Superior temporal gyrus (tissue), 1 donor: Measurements from ENCODE around the gene BET1.

Experiments
- DNase-seq: peaks from one replicate; pipeline ENCODE4 v3.0.0-alpha.2; 2016; ENCODE audit errors: extremely low spot score

Gene BET1

DNA sequence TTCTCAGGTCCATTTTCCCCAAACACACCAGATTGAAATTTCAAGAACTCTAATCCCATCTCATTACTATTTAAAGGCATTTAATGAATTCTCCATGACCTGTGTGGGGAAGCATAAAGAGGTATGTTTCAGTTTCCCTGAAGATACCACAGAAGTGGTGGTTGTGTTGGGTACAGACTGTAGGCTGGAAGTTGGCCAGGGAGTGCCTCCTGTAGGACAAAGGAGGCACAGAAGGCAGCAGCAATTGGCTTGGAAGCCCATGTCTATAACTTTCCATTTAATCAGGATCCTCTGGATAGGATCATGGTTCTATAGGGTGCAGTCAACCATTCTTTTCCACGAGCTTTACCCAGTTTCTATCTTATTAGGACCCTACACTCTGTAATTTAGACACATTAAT, 8.6 kb upstream of the BET1 start:
- DNase-seq: no peak

DNA sequence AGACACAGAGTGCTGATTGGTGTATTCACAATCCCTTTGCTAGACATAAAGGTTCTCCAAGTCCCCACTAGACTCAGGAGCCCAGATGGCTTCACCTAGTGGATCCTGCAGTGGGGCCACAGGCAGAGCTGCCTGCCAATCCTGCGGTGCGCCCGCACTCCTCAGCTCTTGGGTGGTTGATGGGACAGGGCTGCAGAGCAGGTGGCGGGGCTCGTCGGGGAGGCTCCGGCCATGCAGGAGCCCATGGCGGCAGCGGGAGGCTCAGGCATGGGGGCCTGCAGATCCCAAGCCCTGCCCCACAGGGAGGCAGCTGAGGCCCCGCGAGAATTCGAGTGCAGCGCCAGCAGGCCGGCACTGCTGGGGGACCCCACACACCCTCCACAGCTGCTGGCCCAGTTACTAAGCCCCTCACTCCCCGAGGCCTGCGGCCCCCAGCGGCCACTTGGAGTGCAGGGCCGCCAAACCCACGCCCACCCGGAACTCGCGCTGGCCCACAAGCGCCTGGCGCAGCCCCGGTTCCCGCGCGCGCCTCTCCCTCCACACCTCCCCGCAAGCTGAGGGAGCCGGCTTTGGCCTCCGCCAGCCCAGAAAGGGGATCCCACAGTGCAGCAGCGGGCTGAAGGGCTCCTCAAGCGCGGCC, 7.7 kb upstream of the BET1 start:
- no peak for DNase-seq

DNA sequence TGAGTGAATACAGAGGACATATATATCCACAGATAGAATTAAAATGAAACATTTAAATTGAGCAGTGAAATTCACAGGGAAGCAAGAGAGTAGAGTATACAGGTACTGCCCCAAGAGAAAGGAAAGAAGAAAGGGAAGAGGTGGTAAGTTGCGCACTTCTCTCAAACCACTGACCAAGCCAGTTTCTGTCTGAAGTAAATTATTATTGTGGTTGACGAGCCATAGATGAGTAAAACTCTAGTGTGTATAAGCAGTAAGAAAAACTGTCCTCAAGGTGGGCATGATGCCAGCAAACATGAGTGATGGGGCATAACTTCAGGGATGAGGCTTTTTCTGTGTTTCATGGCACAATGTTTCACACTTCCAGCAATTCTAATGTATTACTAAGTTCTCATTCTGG, 4.4 kb upstream of the BET1 start:
- DNase-seq: no peak

DNA sequence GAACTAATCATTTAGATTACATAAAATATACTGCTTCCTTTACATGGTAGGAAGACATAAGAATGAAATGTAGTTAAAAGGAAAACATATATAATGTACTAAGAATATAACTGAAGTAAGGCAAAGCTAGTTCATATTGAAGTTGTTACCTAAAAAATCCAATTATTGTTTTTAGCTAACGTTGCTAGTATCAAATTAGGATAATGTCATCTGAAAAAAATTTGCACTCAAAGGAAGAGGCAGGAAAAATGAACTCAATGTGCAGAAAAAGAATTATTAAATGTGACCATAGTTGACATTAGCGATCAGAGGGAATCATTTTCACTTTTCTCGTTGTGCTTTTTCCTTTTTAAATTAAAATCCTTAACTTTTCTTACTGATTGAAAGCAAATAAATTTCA, 1.6 kb upstream of the BET1 start:
- no peak for DNase-seq

- DNase-seq: no peak
Measured at GRCh38 chr7:94003446-94004023, 620 bp downstream of the BET1 start.

DNA sequence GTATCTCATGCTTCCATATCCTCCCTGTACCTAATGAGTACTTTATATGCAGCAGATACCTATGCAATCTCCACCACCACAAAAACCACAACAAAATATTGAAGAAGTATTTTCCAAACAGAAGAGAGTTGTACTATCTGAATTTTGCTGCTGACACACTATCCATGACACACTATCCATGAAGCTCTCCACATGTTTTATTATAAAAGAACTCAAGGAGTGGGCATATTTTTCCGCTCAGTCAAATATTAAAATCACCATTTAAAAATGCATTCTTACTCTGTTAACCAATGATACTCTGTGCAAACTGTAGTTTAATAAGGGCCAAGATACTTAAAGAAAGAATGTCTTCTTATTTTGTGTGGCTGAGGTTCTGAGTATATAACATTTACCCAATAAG, 2.8 kb downstream of the BET1 start:
- no peak for DNase-seq

DNA sequence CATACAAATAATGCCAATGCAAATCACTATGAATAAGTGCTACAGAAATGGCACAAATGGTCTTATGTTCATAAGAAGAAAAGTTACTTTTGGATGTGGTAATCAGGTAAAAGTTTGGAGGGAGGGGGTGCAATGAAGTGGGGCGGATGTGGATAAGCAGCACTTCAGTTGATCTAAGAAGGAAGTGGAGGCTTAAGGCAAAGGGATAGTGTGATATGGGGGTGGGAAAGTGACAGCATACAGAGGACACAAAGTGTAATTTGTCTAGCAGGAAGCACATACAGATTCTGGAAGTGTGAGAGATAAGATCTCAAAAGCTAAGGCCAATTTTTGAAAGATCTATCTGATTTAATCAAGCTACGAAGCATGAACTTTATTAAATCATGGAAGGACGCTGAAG, 6.3 kb downstream of the BET1 start:
- DNase-seq: no peak

DNA sequence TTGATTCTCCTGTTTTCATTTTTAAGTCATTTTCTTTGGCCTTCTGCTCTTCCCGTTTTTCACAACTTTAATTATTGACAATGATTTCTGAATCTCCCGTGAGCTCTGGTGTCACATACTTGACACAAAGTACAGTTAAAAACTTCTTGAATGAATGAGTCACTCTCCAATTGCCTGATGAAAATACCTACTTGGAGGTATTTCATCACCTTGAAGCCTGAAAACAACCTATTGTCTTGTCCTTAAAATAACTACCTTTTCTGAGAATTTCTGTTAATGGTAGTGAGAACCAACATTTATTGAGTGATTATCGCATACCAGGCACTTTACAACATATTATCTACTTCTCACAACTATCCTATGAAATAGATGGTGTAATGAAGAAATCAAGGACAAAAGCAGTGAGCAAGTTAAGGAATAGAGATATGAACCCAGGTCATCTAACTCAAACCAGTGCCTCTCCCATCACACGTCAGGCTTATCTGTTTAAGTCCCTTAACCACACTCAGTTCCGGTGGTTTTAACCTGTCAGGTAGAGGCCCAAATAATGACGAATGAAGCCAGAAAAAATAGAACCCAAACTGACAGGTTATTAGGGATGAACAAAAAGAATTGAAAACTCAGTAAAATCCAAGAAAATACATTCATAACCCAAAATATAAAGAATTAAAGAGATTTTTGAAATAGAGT, 11.6 kb downstream of the BET1 start:
- DNase-seq: no peak

DNA sequence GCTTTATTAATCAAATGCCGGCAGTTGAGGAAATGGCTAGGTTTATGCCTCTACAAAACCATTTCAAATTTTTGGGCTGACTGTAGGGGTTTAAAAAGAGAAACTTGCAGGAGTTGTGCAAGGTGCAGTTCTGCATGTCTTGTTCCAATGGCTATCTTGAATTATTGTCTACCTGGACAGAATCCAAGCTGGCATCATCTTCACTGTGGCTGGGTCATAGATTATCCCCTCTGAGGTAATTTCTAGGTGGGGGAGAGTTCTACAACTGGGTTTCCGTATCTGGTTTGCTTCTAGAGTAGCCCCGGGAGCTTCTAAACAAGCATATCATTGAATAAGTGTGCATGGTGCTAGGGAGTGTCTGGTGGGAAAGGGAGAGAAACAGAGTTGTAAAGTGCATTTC, 16.9 kb downstream of the BET1 start:
- DNase-seq: no peak

DNA sequence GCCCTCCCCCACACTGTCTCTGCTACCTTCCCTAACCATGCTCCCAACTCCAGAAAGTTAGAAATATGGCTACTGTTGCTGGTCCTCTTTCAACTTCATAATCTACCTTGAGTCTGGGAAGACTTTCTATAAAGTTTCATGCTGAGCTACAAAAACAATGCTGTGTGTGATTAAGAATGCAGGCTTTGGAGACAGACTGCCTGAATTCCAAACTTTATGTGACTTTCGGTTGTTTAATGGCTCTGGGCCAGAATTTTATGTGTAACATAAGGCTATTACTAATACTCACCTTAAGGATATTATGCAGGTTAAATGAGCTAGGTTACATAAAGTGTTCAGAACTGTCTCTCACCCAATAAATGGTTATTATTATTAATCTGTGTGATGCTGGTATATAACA, 19.1 kb downstream of the BET1 start:
- DNase-seq: no peak

GRCh38 chr7:93984024-93984423, 20.1 kb downstream of the BET1 start:
- no peak for DNase-seq

GRCh38 chr7:93981480-93981874, 22.7 kb downstream of the BET1 start:
- no peak for DNase-seq

DNA sequence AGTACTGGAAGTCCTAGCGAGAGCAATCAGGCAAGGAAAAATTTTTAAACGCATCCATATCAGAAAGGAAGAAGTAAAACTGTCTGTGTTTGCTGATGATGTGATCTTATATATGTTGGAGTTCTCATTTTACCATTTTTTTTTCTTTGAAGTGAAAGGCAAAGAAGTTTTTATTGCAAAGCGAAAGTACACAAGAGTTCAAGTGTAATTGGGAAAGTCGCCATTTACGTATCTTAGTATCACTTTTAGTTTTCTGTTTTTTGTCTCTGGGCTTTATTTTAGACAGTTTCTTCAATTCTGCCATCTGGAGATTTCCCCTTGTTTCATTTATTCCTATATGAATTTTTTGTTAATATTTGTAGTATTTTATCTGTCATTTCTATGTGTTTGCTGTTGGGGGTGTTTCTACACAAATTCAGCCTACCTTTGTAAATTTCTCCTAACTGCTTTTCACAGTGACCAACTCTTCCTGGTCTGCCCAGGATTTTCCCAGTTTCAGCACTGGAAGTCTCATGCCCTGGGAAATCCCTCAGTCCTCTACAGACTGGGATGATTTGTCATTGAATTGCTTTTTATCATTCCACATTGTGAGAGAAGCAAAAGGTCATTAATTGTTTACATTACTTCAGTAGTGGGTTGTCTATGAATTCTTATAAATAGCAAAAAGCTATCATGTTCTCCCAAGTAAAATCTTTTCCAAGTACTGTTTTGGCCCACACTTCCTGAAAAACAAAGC, 23.2 kb downstream of the BET1 start:
- no peak for DNase-seq

GRCh38 chr7:93977211-93977950, 26.8 kb downstream of the BET1 start:
- DNase-seq: no peak

DNA sequence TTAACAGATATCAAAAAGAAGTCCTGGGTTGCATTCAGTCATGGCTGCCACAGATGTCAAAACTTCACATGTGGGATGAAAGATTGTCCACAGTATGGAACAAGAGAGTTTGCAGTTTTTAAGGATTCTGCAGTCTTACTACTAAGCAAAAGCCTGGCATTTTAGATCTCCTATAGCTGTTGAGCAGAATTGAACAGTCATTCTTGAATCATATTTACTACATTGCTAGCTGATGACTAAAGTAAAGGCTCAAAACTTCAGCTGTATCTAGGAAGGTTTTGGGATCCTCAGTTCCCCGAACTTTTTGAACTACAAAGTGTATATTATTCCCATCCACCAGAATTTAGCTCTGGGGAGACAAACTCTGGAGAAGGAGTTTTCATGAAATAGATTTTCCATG, 31.0 kb downstream of the BET1 start:
- DNase-seq: no peak

DNA sequence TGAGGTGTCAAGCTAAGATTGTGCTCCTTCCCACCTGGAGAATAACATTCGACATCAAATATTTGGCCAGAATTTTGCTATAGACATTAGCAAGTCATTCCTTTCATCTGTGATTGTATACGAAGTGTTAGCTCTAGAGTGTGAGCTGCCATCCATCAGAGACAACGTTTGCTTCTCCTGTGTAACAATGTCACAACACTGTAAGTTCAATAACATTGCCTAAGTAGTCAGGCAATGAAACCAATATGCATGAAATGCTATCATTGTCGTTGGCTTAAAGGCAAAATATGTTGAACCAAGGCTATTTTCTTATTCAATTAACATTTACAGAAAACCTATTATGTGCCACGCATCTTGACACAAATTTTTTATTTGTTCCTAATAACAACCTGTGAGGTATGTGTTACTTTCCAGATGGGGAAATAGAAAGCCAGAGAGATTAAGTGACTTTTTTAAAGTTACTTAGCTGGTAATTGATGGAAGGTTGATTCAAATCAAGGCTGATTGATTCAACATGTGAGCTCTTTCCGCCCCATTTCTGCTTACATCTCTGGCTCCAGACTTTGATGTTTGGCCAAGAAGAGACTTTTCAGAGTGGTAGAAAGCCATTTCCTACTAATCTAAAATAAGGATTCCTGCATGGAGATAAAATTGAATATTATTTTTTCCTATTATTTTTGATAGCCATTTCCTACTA, 32.0 kb downstream of the BET1 start:
- no peak for DNase-seq

- DNase-seq: no peak
Measured at GRCh38 chr7:93968911-93969620, 35.1 kb downstream of the BET1 start.

DNA sequence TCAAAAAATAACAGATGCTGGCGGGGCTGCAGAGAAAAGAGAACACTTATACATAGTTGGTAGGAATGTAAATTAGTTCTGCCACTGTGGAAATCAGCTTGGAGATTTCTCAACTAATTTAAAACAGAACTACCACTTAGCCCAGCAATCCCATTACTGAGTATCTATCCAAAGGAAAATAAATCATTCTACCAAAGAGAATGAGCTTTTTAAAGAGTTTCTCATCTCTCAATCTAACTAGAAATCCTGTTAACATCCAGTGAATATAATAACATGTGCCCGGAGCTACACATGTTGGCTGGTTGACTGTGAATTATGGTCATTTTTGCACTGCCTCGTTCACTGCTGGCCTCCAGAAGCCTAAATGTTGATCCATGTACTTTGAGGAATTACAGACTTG, 39.3 kb downstream of the BET1 start:
- no peak for DNase-seq

DNA sequence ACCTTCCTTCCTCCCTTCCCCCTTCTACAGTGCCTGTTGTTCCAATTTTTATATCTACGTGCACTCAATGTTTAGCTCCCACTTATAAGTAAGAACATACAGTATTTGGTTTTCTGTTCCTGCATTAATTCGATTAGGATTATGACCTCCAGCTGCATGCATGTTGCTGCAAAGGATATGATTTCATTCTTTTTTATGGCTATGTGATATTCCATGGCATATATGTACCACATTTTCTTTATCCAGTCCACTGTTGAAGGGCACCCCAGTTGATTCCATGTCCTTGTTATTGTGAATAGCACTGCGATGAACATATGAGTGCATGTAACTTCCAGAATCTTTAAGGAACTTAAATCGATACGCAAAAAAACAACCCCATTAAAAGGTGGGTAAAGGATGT, 39.9 kb downstream of the BET1 start:
- DNase-seq: no peak

GRCh38 chr7:93960986-93961385, 43.2 kb downstream of the BET1 start:
- DNase-seq: no peak

DNA sequence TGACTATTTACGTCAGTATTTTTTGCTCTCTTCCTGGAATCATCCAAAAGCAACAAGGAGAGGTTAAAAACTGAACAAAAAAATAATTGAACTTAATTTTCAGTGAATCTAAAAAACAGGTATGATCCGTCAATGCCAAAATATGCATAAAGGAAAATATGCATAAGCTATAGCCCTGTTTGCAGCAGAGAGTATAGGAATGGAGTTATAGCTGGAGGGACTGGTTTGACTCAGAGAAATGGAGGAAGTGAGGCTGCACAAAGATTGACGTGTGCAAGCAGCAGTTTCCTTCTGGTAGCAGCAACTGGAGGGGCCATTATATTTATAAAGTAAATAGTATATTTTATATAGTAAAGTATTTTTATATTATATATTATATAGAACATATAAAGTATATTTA, 45.5 kb downstream of the BET1 start:
- no peak for DNase-seq
